Measurements from ENCODE around the gene RPL27.

- no peak for TF ChIP-seq CTCF (IDR thresholded peaks at IDR 0.05)
- TF ChIP-seq REST (IDR thresholded peaks at IDR 0.05; ENCODE audit: insufficient read depth in 1 of 2, low read depth in 2 of 2, low read length in 1 of 2) = no peak
- no peak for TF ChIP-seq POLR2AphosphoS5 (IDR thresholded peaks at IDR 0.05; ENCODE audit: low read depth, low read length)
Observed at GRCh38 chr17:42979511-42980273, 18.5 kb upstream of the RPL27 start, which contains the start of gene PTGES3L.
